Body of pancreas (tissue), 4 donors: ENCODE measurements around the gene TEAD4.

Experiments
- CTCF ChIP-seq, 7 experiments: fragments of 450-650 bp in 4 of 7; fragments of 200-600 bp in 3 of 7; sonication (generic) in 3 of 7; IDR thresholded peaks; one replicate each; pipeline ENCODE4 v1.5.1; 2016 to 2019; ENCODE audit warnings: antibody characterized with exemption in 7 of 7
- POLR2A ChIP-seq, 3 donors: fragments of 450-650 bp; IDR thresholded peaks; one replicate each; pipeline ENCODE4 v1.6.1; 2016; ENCODE audit warnings: antibody characterized with exemption in 3 of 3, mild to moderate bottlenecking in 2 of 3

- no peak for TF ChIP-seq CTCF (IDR thresholded peaks at IDR 0.05)
- no peak for TF ChIP-seq POLR2A (IDR thresholded peaks at IDR 0.05)
Measured at GRCh38 chr12:3042394-3042793, 83.2 kb downstream of the TEAD4 start.
